Adrenal gland (tissue), 12 donors: Measurements from ENCODE around the gene RASD1. TPM values are rescaled to one million over a fixed set of nuclear protein-coding genes. Genes with fewer than 3 reads are reported as not detected.
"Not testable (repeated sequence)": the region's sequence is repeated elsewhere in the genome, so short reads cannot be mapped to it uniquely, and the experiment has no call there.

Experiments used
- DNase-seq, 7 donors: peaks; one replicate each; pipeline ENCODE4 v3.0.0-alpha.2; 2019 to 2020
- H3K27ac ChIP-seq, 5 donors: fragments of 200-600 bp; sonication (generic) in 4 of 5; 1 replicate in 3 of 5; 2 replicates in 2 of 5; pipeline versions ENCODE4 v1.5.1 to v1.8.0; 2016 to 2020; ENCODE audit warnings: mild to moderate bottlenecking in 1 of 5
- H3K27me3 ChIP-seq: fragments of 200-600 bp; 2 replicates; pipeline ENCODE4 v1.8.0; 2021
- H3K36me3 ChIP-seq, 2 donors: fragments of 200-600 bp; replicated peaks in 1 of 2; 1 replicate in 1 of 2; 2 replicates in 1 of 2; pipeline versions ENCODE4 v1.5.1 to v1.8.0; 2018 to 2022
- H3K4me1 ChIP-seq, 2 donors: fragments of 200-600 bp; replicated peaks in 1 of 2; 1 replicate in 1 of 2; 2 replicates in 1 of 2; pipeline versions ENCODE4 v1.5.1 to v1.8.0; 2018 to 2021
- H3K4me3 ChIP-seq, 4 donors: fragments of 200-600 bp; sonication (generic) in 3 of 4; one replicate each; pipeline ENCODE4 v1.5.1; 2016 to 2018
- H3K9me3 ChIP-seq, 3 donors: fragments of 200-600 bp; sonication (generic) in 1 of 3; replicated peaks in 1 of 3; 1 replicate in 2 of 3; 2 replicates in 1 of 3; pipeline versions ENCODE4 v1.5.1 to v1.8.0; 2016 to 2021
- POLR2A ChIP-seq, 2 donors: fragments of 450-650 bp; IDR thresholded peaks; one replicate each; pipeline ENCODE4 v1.6.1; 2017; ENCODE audit warnings: antibody characterized with exemption in 2 of 2, mild to moderate bottlenecking in 2 of 2, moderate library complexity in 1 of 2
- WGBS, 4 donors: extraction: QIAGEN DNeasy Blood & Tissue Kit in 2 of 4; methylation state at CpG; one replicate each; pipeline versions ENCODE4 v1.1.5 to v1.1.7; 2013 to 2017; 5-methylcytosine and 5-hydroxymethylcytosine counted together
- intact Hi-C, 2 donors: fragments of 100-400 bp; cut with DNase I; formaldehyde crosslinking; loops; one replicate each; pipeline versions ENCODE4 v1.14.1 to v1.15.0; 2022 to 2023
- polyA plus RNA-seq, 3 donors: library from polyadenylated mRNA; stranded (reverse); fragments of 200-250 nt in 2 of 3; fragments of 350-450 nt in 1 of 3; fragmentation: Illumina TruSeq in 1 of 3; extraction: RNeasy Lipid Tissue Mini Kit (QIAGEN cat#74804) in 1 of 3; gene quantifications; one replicate each; pipeline ENCODE4 v1.2.3, GENCODE V29; 2013 to 2014
- total RNA-seq, 9 donors: library from RNA; depleted of rRNA in 4 of 9; stranded (reverse); fragments of >200 nt in 4 of 9; fragments of 120-200 nt in 1 of 9; fragmentation: NEBNext Ultra II Directional in 1 of 9; extraction: Animal tissue kit (Norgen Biotek cat#: 25700) in 1 of 9; gene quantifications; one replicate each; pipeline versions ENCODE4 v1.1.0 to v1.2.4, GENCODE V29; 2013 to 2023
- TF ChIP-seq, protein P1 (sequence below), 6 experiments: fragments of 450-650 bp in 4 of 6; fragments of 200-600 bp in 2 of 6; sonication (generic) in 1 of 6; IDR thresholded peaks; 1 replicate in 5 of 6; 2 replicates in 1 of 6; pipeline versions ENCODE4 v1.5.1 to v1.8.0; 2016 to 2021; ENCODE audit warnings: antibody characterized with exemption in 6 of 6, mild to moderate bottlenecking in 2 of 6, moderate library complexity in 1 of 6
- donor health status: healthy with polysubstance abuse.
- donor health status: Bipolar disorder and iron deficiency.
- donor health status: DM: yes; HTN: yes; CAD: no.
- donor health status: DM: no; HTN: no; CAD: no.
- donor health status: DM: no; HTN: no; CAD: no.
- donor health status: DM: yes; HTN: yes; CAD: no.

The RASD1 gene
- total and polyA plus RNA-seq, 12 donors, result 4.5 to 134 (median 18.4) TPM

DNA sequence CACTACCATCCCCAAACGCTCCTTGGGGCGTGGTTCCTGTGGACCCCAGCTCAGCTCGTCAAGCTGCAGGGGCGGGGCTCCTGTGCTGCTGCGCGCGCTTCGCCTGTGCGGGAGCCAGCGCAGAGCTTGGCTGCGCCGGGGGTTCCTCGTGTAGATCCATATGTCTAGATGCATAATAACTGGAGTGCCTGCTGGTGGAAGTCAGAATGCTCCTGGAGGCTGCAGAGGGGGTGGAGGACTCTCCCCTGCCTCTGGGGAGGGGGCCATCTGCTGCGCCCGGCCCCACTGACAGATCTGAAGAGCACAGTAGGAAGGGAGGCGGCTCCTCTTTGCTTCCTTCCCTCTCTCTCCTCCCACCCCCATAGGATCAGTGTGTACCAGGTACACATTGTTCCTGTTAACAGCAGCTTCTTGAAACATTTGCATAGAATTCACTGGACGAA is 4.6 kb downstream of the RASD1 start:
- Histone ChIP-seq H3K9me3 (no peaks in the 10 kb centered on the region), H3K27me3 (no peaks in the 10 kb centered on the region), H3K36me3 (peaks cover 0 to 23% of the 10 kb centered on the region in 2 donors), H3K4me1 (peaks cover 9 to 25% of the 10 kb centered on the region in 2 donors), H3K27ac (no peak overlapping the region), H3K4me3 (no peak overlapping the region)
- intact Hi-C loops, result no loop called here
- no peak for DNase-seq
- TF ChIP-seq POLR2A (IDR thresholded peaks at IDR 0.05), result no peak
- TF ChIP-seq, protein P1, sequence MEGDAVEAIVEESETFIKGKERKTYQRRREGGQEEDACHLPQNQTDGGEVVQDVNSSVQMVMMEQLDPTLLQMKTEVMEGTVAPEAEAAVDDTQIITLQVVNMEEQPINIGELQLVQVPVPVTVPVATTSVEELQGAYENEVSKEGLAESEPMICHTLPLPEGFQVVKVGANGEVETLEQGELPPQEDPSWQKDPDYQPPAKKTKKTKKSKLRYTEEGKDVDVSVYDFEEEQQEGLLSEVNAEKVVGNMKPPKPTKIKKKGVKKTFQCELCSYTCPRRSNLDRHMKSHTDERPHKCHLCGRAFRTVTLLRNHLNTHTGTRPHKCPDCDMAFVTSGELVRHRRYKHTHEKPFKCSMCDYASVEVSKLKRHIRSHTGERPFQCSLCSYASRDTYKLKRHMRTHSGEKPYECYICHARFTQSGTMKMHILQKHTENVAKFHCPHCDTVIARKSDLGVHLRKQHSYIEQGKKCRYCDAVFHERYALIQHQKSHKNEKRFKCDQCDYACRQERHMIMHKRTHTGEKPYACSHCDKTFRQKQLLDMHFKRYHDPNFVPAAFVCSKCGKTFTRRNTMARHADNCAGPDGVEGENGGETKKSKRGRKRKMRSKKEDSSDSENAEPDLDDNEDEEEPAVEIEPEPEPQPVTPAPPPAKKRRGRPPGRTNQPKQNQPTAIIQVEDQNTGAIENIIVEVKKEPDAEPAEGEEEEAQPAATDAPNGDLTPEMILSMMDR (IDR thresholded peaks at IDR 0.05), result no peak
- WGBS, 4 donors, result 87 to 94% (median 91%) methylated on average over 14 to 17 of the region's 17 CpGs

DNA sequence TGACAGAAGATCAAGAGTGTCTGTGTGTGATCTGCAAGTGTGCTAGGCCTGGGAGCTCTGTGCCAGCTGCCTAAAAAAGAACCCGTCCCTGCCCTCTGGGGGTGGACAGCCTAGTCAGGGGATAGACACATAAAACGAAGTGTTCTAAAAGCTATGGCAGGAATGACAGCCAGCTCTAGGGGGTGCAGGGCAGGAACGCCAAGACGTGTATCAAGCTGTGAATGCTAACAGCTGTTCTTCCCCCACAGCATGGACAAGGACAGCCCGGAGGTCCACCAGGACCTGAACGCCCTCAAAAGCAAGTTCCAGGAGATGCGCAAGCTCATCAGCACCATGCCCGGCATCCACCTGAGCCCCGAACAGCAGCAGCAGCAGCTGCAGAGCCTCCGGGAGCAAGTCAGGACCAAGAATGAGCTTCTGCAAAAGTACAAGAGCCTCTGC is 5.1 kb downstream of the RASD1 start:
- Histone ChIP-seq H3K36me3 (peaks cover 0 to 23% of the 10 kb centered on the region in 2 donors), H3K9me3 (no peaks in the 10 kb centered on the region), H3K4me1 (peaks cover 9 to 25% of the 10 kb centered on the region in 2 donors), H3K4me3 (no peak overlapping the region), H3K27me3 (no peaks in the 10 kb centered on the region), H3K27ac (no peak overlapping the region)
- TF ChIP-seq POLR2A (IDR thresholded peaks at IDR 0.05), result no peak
- TF ChIP-seq, protein P1 (IDR thresholded peaks at IDR 0.05), result no peak
- intact Hi-C loops, result no loop called here
- no peak for DNase-seq
- WGBS, 4 donors, result 86 to 95% (median 87%) methylated on average over 6 to 10 of the region's 10 CpGs

DNA sequence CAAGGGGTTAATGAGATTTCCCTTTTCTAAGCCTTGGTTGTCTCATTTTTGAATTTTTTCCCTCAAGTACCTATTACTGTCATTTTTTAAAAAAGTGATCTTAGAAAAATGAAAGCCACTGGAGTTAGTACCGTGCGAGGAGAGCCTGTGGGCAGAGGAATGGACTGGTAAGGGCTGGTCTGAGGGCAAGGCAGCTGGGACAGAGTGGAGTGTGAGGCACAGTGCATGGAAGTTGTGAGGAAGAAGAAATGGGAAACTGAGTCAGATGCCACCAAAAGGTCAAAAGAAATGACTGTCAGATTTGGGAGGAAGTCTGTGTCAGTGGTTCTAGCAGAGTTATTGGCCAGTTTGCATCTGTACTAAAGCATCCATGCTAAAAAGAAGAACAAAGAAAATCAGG is 8.2 kb downstream of the RASD1 start:
- Histone ChIP-seq H3K36me3 (peaks cover 0 to 23% of the 10 kb centered on the region in 2 donors), H3K4me3 (no peak overlapping the region), H3K4me1 (no peaks in the 10 kb centered on the region), H3K9me3 (no peaks in the 10 kb centered on the region), H3K27ac (no peak overlapping the region), H3K27me3 (no peaks in the 10 kb centered on the region)
- no peak for DNase-seq
- WGBS, 4 donors, result 50 to 100% (median 85%) methylated on average over 1 to 2 of the region's 2 CpGs
- intact Hi-C loops, result no loop called here
- TF ChIP-seq POLR2A (IDR thresholded peaks at IDR 0.05), result no peak
- TF ChIP-seq, protein P1 (IDR thresholded peaks at IDR 0.05), result no peak

DNA sequence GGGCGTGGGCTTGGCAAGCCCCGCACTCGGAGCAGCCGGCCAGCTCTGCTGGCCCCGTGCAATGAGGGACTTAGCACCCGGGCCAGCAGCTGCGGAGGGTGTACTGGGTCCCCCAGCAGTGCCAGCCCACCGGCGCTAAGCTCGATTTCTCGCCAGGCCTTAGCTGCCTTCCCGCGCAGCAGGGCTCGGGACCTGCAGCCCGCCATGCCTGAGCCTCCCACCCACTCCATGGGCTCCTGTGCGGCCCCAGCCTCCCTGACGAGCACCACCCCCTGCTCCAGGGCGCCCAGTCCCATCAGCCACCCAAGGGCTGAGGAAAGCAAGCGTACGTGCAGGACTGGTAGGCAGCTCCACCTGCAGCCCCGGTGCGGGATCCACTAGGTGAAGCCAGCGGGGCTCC is 9.8 kb downstream of the RASD1 start:
- intact Hi-C loops, H3K4me3 ChIP-seq, H3K27me3 ChIP-seq, DNase-seq, H3K4me1 ChIP-seq, H3K9me3 ChIP-seq, H3K27ac ChIP-seq: not testable (repeated sequence)
- H3K36me3 ChIP-seq, result peaks cover 0 to 11% of the 10 kb centered on the region in 2 donors
- WGBS, 4 donors, result 98 to 100% (median 99%) methylated on average over 4 to 23 of the region's 23 CpGs

DNA sequence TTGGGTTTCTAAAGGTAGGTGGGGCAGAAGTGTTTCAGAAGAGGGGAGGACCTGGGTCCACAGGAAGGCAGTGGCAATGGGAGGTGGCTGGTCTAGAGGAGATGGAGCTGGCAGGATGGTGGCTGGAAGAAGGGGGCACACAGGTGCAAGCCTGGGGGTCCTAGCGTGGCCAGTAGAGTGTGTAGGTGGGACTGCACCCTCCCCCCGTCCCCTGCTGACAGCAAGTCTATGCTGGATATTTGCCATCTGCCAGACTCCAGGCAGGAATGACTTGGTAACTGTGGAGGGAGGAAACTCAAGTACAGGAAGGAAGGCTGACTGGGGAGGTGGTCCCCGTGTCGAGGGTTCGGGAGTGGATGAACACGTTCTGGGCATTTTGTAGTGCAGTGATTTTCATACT is 10.8 kb downstream of the RASD1 start:
- peaks cover 0 to 7% of the 10 kb centered on the region in 2 donors for H3K36me3 ChIP-seq
- 80 to 94% (median 92%) methylated on average over 5 to 6 of the region's 6 CpGs for WGBS, 4 donors
- H3K4me1 ChIP-seq, result peaks cover 0 to 13% of the 10 kb centered on the region in 2 donors
- TF ChIP-seq, protein P1 (IDR thresholded peaks at IDR 0.05), result no peak
- TF ChIP-seq POLR2A (IDR thresholded peaks at IDR 0.05), result no peak
- intact Hi-C loops, result no loop called here
- DNase-seq, result no peak
- H3K27ac ChIP-seq, result no peak overlapping the region
- H3K27me3 ChIP-seq, result no peaks in the 10 kb centered on the region
- H3K9me3 ChIP-seq, result no peaks in the 10 kb centered on the region
- no peak overlapping the region for H3K4me3 ChIP-seq
